Measurements from ENCODE around the gene ATXN10.

Gene ATXN10

DNA sequence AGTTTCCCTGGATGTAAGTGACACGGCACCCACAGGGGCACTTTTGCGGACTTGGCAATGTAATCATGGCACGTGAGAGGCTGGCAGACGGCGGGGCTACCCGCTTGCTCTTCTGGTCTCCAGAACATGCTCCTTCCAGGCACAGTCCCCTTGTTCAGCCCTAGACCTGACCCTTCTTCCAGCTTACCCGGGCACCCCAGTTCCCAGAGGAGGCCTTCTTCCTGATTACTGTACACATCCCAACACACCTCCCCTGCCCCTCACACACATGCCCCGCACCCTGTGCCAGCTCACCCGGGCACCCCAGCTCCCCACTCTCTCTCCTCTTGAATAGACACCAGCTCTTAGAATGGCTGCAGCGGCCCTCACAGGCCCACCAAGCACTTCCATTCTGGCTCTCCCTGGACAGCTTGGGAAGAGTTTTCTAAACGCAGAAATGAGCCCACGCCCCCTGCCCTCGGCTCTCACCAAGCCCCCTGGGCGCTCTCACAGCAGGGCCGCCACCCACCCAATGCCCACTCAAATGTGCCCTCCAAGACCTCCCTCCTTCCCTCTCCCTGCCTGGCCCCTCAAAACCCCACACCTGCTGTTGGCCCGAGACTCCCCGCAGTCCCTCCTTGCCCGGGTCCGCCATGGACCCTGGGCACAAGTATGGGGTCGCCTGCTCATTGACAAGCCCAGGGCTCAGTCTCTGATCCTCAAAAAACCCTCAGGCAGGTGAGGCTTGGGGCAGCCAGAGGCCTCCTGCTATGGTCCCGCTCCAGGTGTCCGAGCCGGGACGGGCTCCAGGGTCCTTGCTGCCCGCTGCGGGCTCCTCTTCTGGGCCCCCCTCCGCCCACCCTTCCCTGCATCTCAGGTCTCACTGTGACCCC is 216.8 kb downstream of the ATXN10 start:
- Histone ChIP-seq H3K36me3 (no peaks in the 10 kb centered on the region), H3K27ac (no peak overlapping the region), H3K4me3 (ENCODE audit: low read depth, low read length) (no peak overlapping the region), H3K27me3 (ENCODE audit: insufficient read depth, low read depth, severe bottlenecking) (peaks cover 35% of the 10 kb centered on the region), H3K9me3 (ENCODE audit: severe bottlenecking) (no peaks in the 10 kb centered on the region)
- TF ChIP-seq, protein P1, sequence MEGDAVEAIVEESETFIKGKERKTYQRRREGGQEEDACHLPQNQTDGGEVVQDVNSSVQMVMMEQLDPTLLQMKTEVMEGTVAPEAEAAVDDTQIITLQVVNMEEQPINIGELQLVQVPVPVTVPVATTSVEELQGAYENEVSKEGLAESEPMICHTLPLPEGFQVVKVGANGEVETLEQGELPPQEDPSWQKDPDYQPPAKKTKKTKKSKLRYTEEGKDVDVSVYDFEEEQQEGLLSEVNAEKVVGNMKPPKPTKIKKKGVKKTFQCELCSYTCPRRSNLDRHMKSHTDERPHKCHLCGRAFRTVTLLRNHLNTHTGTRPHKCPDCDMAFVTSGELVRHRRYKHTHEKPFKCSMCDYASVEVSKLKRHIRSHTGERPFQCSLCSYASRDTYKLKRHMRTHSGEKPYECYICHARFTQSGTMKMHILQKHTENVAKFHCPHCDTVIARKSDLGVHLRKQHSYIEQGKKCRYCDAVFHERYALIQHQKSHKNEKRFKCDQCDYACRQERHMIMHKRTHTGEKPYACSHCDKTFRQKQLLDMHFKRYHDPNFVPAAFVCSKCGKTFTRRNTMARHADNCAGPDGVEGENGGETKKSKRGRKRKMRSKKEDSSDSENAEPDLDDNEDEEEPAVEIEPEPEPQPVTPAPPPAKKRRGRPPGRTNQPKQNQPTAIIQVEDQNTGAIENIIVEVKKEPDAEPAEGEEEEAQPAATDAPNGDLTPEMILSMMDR (IDR thresholded peaks at IDR 0.05; ENCODE audit: low read depth, low read length) = no peak
- DNase-seq = no peak

DNA sequence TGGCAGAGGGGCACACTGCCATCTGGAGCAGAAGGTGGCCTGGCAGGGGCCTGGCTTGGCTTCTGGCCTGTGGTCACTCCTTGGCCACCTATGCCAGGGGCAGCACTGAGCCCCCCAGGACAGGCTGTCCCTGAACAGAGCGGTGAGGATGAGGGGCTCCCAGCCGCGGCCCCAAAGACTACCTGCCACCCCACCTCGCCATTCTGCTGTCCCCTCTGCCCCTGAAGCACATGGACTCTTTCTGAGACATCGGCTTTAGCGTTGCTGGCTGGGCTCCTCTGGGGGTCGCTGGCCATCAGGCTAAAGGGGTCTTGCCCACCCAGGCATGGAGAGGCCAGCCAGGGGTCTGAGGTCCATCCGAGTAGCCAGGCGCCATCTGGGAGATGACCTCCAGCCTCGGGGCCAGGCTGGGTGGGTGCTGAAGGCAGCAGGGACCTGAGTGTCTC is 217.5 kb downstream of the ATXN10 start:
- no peak for DNase-seq
- Histone ChIP-seq H3K9me3 (ENCODE audit: severe bottlenecking) (no peaks in the 10 kb centered on the region), H3K27ac (no peak overlapping the region), H3K4me3 (ENCODE audit: low read depth, low read length) (no peak overlapping the region), H3K36me3 (no peaks in the 10 kb centered on the region), H3K27me3 (ENCODE audit: insufficient read depth, low read depth, severe bottlenecking) (peaks cover 34% of the 10 kb centered on the region)
- TF ChIP-seq, protein P1 (IDR thresholded peaks at IDR 0.05; ENCODE audit: low read depth, low read length) = no peak

DNA sequence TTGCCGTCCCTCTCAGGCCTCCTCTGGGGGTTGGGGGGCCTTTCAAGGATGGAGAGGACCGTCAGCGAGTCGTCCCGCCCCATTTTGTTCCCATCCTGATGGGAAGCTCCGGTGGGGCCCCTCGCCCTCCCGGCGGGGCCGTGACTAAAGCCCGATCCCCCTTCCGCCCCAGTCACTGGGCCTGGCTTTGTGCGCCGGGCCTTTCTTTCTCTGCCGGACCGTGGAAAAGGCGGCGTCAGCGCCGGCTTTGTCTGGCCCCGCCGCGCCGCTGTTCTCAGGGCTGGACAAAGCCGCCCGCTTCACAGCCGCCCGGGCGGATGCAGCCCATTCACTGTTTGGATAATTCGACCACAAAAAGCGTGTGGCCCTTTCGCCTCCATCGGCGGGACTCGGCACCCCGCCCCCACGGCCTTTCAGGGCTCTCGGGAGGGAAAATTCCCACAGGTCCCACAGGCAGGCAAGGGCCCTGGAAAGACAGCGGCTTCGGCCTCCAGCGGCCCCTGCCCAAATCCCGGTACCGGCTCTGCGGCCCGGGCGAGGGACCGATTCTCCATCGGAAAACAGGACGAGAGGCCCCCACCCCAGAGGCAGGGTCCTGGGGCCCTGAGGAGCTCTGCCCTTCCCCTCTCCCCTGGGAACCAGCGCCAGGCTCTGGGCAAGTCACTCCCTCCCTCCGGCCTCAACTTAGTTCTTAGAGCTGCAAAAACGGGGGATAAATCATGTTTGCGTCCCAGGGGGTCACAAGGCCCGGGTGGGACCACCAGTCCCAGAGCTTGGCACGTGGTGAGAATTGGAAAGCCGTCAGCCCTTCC is 218.1 kb downstream of the ATXN10 start:
- TF ChIP-seq, protein P1 (IDR thresholded peaks at IDR 0.05; ENCODE audit: low read depth, low read length) = no peak
- Histone ChIP-seq H3K4me3 (ENCODE audit: low read depth, low read length) (no peak overlapping the region), H3K27me3 (ENCODE audit: insufficient read depth, low read depth, severe bottlenecking) (peaks cover 32% of the 10 kb centered on the region), H3K27ac (no peak overlapping the region), H3K36me3 (no peaks in the 10 kb centered on the region), H3K9me3 (ENCODE audit: severe bottlenecking) (no peaks in the 10 kb centered on the region)
- no peak for DNase-seq

- Histone ChIP-seq H3K36me3 (no peaks in the 10 kb centered on the region), H3K27me3 (ENCODE audit: insufficient read depth, low read depth, severe bottlenecking) (peaks cover 35% of the 10 kb centered on the region), H3K4me3 (ENCODE audit: low read depth, low read length) (no peak overlapping the region), H3K27ac (no peak overlapping the region), H3K9me3 (ENCODE audit: severe bottlenecking) (no peaks in the 10 kb centered on the region)
- TF ChIP-seq, protein P1 (IDR thresholded peaks at IDR 0.05; ENCODE audit: low read depth, low read length) = no peak
- no peak for DNase-seq
Measured at GRCh38 chr22:45890351-45890635, 218.7 kb downstream of the ATXN10 start.

- Histone ChIP-seq H3K4me3 (ENCODE audit: low read depth, low read length) (no peak overlapping the region), H3K9me3 (ENCODE audit: severe bottlenecking) (no peaks in the 10 kb centered on the region), H3K27ac (no peak overlapping the region), H3K27me3 (ENCODE audit: insufficient read depth, low read depth, severe bottlenecking) (peaks cover 43% of the 10 kb centered on the region), H3K36me3 (no peaks in the 10 kb centered on the region)
- no peak for DNase-seq
- TF ChIP-seq, protein P1 (IDR thresholded peaks at IDR 0.05; ENCODE audit: low read depth, low read length) = no peak
Measured at GRCh38 chr22:45891021-45891421, 219.4 kb downstream of the ATXN10 start.
